Upper lobe of left lung (tissue), 6 donors: ENCODE data around the gene JMJD8. TPM values are rescaled to one million over a fixed set of nuclear protein-coding genes. Genes with fewer than 3 reads are reported as not detected.

Experiments
- ATAC-seq, 2 donors: fragments of 200-7000 bp; cut with Tn5 transposase; one replicate each; pipeline ENCODE4 v1.9.1; 2022; ENCODE audit warnings: mild to moderate bottlenecking in 2 of 2, moderate library complexity in 2 of 2; ENCODE audit not compliant: low FRiP score in 2 of 2
- DNase-seq, 2 donors: peaks; one replicate each; pipeline ENCODE4 v3.0.0-alpha.2; 2019 to 2020
- H3K27ac ChIP-seq, 4 donors: fragments of 200-600 bp; sonication (generic); one replicate each; pipeline ENCODE4 v1.5.1; 2016 to 2019
- H3K27me3 ChIP-seq, 4 donors: fragments of 200-600 bp; sonication (generic); one replicate each; pipeline ENCODE4 v1.5.1; 2017 to 2019
- H3K36me3 ChIP-seq, 4 donors: fragments of 200-600 bp; sonication (generic); one replicate each; pipeline ENCODE4 v1.5.1; 2016 to 2019
- H3K4me1 ChIP-seq, 4 donors: fragments of 200-600 bp; sonication (generic); one replicate each; pipeline ENCODE4 v1.5.1; 2018 to 2019
- H3K4me3 ChIP-seq, 4 donors: fragments of 200-600 bp; sonication (generic); one replicate each; pipeline ENCODE4 v1.5.1; 2017 to 2019; ENCODE audit warnings: mild to moderate bottlenecking in 2 of 4, moderate library complexity in 1 of 4
- H3K9me3 ChIP-seq, 4 donors: fragments of 200-600 bp; sonication (generic); one replicate each; pipeline ENCODE4 v1.5.1; 2018 to 2019
- EP300 ChIP-seq, 4 donors: sonication (generic); formaldehyde crosslinking; IDR thresholded peaks; one replicate each; pipeline ENCODE4 v1.5.1; 2017; ENCODE audit warnings: antibody characterized with exemption in 4 of 4, control low read depth in 2 of 4
- POLR2A ChIP-seq, 4 donors: fragments of 450-650 bp; IDR thresholded peaks; one replicate each; pipeline ENCODE4 v1.5.1; 2016 to 2017; ENCODE audit warnings: antibody characterized with exemption in 4 of 4, mild to moderate bottlenecking in 2 of 4
- POLR2AphosphoS5 ChIP-seq, 2 donors: sonication (generic); formaldehyde crosslinking; IDR thresholded peaks; one replicate each; pipeline ENCODE4 v1.5.1; 2017; ENCODE audit warnings: antibody characterized with exemption in 2 of 2
- WGBS, 2 donors: methylation state at CpG; one replicate each; pipeline ENCODE4 v1.1.5; 2017 to 2018; 5-methylcytosine and 5-hydroxymethylcytosine counted together
- total RNA-seq, 6 donors: library from RNA; depleted of rRNA in 4 of 6; stranded (reverse); fragments of >200 nt in 4 of 6; gene quantifications; one replicate each; pipeline versions ENCODE4 v1.1.0 to v1.2.1, GENCODE V29; 2016 to 2021
- TF ChIP-seq, protein P1 (sequence below), 6 experiments: fragments of 450-650 bp in 4 of 6; fragments of 200-600 bp in 2 of 6; sonication (generic) in 2 of 6; IDR thresholded peaks; one replicate each; pipeline ENCODE4 v1.5.1; 2016 to 2019; ENCODE audit warnings: antibody characterized with exemption in 6 of 6
- donor health status: DM: no; HTN: no; CAD: no; lungs with moderate emphysema.
- donor health status: DM: no; HTN: yes; CAD: no; lungs with severe emphysema.

The JMJD8 gene
- total RNA-seq, 6 donors from 2014 or later, result 60.0 to 109 (median 65.5) TPM

DNA sequence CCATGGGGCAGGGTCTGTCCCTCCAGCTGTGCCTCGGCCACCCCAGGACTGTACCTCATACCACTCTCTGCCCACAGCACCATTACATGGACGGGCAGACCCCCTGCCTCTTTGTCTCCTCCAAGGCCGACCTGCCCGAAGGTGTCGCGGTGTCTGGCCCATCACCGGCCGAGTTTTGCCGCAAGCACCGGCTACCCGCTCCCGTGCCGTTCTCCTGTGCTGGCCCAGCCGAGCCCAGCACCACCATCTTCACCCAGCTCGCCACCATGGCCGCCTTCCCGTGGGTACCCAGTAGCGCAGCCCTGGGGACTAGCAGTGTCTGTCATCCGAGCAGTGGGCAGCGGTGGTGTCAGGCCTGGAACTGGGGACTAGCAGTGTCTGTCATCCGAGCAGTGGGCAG lies 11.3 kb downstream of the JMJD8 start:
- Histone ChIP-seq H3K27me3 (no peaks in the 10 kb centered on the region), H3K9me3 (no peaks in the 10 kb centered on the region), H3K4me3 (no peak overlapping the region), H3K4me1 (peaks cover 22 to 46% (median 24%) of the 10 kb centered on the region in 4 donors), H3K36me3 (peaks cover 24 to 52% (median 46%) of the 10 kb centered on the region in 4 donors), H3K27ac (no peak overlapping the region)
- no peak for ATAC-seq
- TF ChIP-seq, protein P1, sequence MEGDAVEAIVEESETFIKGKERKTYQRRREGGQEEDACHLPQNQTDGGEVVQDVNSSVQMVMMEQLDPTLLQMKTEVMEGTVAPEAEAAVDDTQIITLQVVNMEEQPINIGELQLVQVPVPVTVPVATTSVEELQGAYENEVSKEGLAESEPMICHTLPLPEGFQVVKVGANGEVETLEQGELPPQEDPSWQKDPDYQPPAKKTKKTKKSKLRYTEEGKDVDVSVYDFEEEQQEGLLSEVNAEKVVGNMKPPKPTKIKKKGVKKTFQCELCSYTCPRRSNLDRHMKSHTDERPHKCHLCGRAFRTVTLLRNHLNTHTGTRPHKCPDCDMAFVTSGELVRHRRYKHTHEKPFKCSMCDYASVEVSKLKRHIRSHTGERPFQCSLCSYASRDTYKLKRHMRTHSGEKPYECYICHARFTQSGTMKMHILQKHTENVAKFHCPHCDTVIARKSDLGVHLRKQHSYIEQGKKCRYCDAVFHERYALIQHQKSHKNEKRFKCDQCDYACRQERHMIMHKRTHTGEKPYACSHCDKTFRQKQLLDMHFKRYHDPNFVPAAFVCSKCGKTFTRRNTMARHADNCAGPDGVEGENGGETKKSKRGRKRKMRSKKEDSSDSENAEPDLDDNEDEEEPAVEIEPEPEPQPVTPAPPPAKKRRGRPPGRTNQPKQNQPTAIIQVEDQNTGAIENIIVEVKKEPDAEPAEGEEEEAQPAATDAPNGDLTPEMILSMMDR (IDR thresholded peaks at IDR 0.05), result no peak
- TF ChIP-seq EP300 (IDR thresholded peaks at IDR 0.05) (no peak), POLR2AphosphoS5 (IDR thresholded peaks at IDR 0.05) (no peak), POLR2A (IDR thresholded peaks at IDR 0.05) (no peak)
- peak in 1 of 2 donors; percentile 82 for DNase-seq
- WGBS, 2 donors, result 95 to 99% methylated on average over 20 to 21 of the region's 21 CpGs

DNA sequence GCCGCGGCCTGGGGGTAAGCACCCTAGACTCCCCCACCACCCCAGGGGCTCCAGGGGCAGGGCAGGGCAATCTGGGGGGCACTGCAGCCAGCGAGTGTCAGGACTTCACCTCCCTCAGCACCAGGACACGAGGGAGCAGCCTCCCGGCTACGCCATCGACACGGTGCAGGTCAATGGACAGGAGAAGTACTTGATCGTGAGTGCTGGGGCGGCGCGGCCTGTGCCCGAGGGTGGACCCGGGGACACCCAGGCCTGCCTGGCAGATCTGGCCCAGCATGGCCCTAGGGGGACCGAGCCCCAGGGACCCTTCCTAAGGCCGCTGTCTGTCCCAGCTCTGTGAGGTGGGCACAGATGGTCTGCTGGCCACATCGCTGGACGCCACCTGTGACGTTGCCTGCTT lies 11.8 kb downstream of the JMJD8 start:
- DNase-seq (peak in 1 of 2 donors; percentile 84), ATAC-seq (no peak)
- 97 to 100% methylated on average over 2 to 13 of the region's 19 CpGs for WGBS, 2 donors
- Histone ChIP-seq H3K27ac (no peak overlapping the region), H3K9me3 (no peaks in the 10 kb centered on the region), H3K4me3 (no peak overlapping the region), H3K27me3 (no peaks in the 10 kb centered on the region), H3K36me3 (peaks cover 24 to 52% (median 46%) of the 10 kb centered on the region in 4 donors), H3K4me1 (peaks cover 26 to 50% (median 28%) of the 10 kb centered on the region in 4 donors)
- TF ChIP-seq POLR2AphosphoS5 (IDR thresholded peaks at IDR 0.05) (no peak), EP300 (IDR thresholded peaks at IDR 0.05) (no peak), POLR2A (IDR thresholded peaks at IDR 0.05) (no peak)
- TF ChIP-seq, protein P1 (IDR thresholded peaks at IDR 0.05), result no peak

DNA sequence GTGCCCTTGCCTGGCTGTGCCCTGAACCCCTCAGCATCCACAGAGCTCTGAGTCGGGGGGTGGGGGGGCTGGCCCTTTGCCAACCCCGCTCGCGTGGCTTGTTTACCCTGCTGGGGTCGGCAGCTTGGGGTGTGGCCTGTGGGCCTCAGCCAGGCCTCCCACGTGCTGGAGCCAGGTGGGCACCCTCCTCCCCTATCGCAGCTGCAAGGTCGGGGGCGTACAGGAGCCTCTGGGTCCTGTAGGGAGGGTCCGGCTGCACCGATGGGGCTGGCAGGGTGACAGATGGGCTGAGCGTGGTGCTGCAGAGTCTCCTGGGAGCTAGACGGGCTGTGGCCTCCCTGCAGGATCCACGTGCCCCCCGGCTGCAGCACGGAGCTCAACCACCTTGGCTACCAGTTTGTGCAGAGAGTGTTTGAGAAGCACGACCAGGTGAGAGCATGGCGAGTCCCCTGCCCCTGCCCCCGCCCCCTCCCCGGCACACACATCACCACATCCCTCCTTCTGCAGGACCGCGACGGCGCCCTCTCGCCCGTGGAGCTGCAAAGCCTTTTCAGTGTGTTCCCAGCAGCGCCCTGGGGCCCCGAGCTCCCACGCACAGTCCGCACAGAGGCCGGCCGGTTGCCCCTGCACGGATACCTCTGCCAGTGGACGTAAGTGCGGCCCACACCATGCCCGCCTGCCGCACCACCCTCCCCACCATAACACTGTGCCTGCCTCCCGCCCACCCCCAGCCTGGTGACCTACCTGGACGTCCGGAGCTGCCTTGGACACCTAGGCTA lies 12.6 kb downstream of the JMJD8 start:
- H3K4me3 ChIP-seq, result no peak overlapping the region
- peaks cover 28 to 47% (median 30%) of the 10 kb centered on the region in 4 donors for H3K4me1 ChIP-seq
- H3K9me3 ChIP-seq, result no peaks in the 10 kb centered on the region
- TF ChIP-seq, protein P1 (IDR thresholded peaks at IDR 0.05), result no peak
- TF ChIP-seq POLR2AphosphoS5 (IDR thresholded peaks at IDR 0.05) (no peak), EP300 (IDR thresholded peaks at IDR 0.05) (no peak), POLR2A (IDR thresholded peaks at IDR 0.05) (no peak)
- DNase-seq (peak in 1 of 2 donors; percentile 84), ATAC-seq (no peak)
- peaks cover 24 to 52% (median 46%) of the 10 kb centered on the region in 4 donors for H3K36me3 ChIP-seq
- no peaks in the 10 kb centered on the region for H3K27me3 ChIP-seq
- 91 to 97% methylated on average over 6 to 36 of the region's 40 CpGs for WGBS, 2 donors
- no peak overlapping the region for H3K27ac ChIP-seq

DNA sequence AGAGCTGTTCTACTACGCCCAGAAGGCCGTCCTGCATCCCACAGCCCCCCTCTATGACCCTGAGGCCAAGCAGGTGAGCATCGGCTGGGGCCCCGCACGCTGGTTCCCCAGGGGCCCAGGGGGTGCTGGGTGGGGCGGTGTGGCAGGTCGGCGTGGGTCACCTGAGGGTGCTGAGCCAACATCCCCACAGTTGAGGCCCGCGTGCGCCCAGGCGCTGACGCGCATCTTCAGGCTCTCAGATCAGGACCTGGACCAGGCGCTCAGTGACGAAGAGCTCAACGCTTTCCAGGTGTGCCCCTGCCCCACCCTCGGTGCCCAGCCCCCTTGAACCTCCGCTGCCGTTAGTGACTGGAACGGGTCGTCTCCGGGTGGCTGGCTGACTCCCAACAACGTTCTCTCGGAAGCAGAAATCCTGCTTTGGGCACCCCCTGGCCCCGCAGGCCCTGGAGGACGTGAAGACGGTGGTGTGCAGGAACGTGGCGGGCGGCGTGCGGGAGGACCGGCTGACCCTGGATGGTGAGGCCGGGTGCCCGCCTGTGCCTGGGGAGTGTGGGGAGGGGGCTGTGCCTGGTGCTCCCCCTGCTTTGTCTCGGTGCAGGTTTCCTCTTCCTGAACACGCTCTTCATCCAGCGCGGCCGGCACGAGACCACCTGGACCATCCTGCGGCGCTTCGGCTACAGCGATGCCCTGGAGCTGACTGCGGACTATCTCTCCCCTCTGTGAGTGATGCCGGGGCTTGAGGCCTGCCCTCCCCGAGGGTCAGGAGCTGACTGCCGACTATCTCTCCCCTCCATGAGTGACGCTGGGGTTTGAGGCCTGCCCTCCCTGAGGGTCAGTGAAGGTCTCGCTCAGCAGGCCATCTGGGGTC lies 13.4 kb downstream of the JMJD8 start:
- TF ChIP-seq, protein P1 (IDR thresholded peaks at IDR 0.05), result no peak
- no peak for TF ChIP-seq POLR2A (IDR thresholded peaks at IDR 0.05)
- no peak for TF ChIP-seq POLR2AphosphoS5 (IDR thresholded peaks at IDR 0.05)
- TF ChIP-seq EP300 (IDR thresholded peaks at IDR 0.05), result no peak
- WGBS, 2 donors, result 94 to 95% methylated on average over 27 to 49 of the region's 52 CpGs

More for the DNA sequence above, 13.4 kb downstream of the JMJD8 start:
- no peaks in the 10 kb centered on the region for H3K27me3 ChIP-seq
- ATAC-seq (no peak), DNase-seq (peak in 1 of 2 donors; percentile 83)
- H3K27ac ChIP-seq, result no peak overlapping the region
- H3K4me3 ChIP-seq, result no peak overlapping the region
- H3K36me3 ChIP-seq, result peaks cover 24 to 52% (median 46%) of the 10 kb centered on the region in 4 donors
- peaks cover 25 to 39% (median 26%) of the 10 kb centered on the region in 4 donors for H3K4me1 ChIP-seq
- H3K9me3 ChIP-seq, result no peaks in the 10 kb centered on the region
